ENCODE measurements around the gene ADARB1. TPM values are rescaled to one million over a fixed set of nuclear protein-coding genes. Genes with fewer than 3 reads are reported as not detected.

Gene ADARB1
- total RNA-seq, 1 donor: 2.1 TPM

GRCh38 chr21:45124596-45124995 is 50.2 kb downstream of the ADARB1 start:
- no peak for DNase-seq (ENCODE audit: low read depth)
- no peak overlapping the region for H3K4me3 ChIP-seq (ENCODE audit: low read depth, low read length)
- TF ChIP-seq CTCF (IDR thresholded peaks at IDR 0.05; ENCODE audit: insufficient read depth, low read length): no peak

- H3K4me3 ChIP-seq (ENCODE audit: low read depth, low read length): no peak overlapping the region
- no peak for TF ChIP-seq CTCF (IDR thresholded peaks at IDR 0.05; ENCODE audit: insufficient read depth, low read length)
- no peak for DNase-seq (ENCODE audit: low read depth)
Measured at GRCh38 chr21:45125357-45125756, 51.0 kb downstream of the ADARB1 start.

- no peak overlapping the region for H3K4me3 ChIP-seq (ENCODE audit: low read depth, low read length)
- DNase-seq (ENCODE audit: low read depth): no peak
- TF ChIP-seq CTCF (IDR thresholded peaks at IDR 0.05; ENCODE audit: insufficient read depth, low read length): no peak
Measured at GRCh38 chr21:45126204-45126626, 51.8 kb downstream of the ADARB1 start.

GRCh38 chr21:45126983-45127382 is 52.6 kb downstream of the ADARB1 start:
- no peak for DNase-seq (ENCODE audit: low read depth)
- H3K4me3 ChIP-seq (ENCODE audit: low read depth, low read length): no peak overlapping the region
- TF ChIP-seq CTCF (IDR thresholded peaks at IDR 0.05; ENCODE audit: insufficient read depth, low read length): no peak

DNA sequence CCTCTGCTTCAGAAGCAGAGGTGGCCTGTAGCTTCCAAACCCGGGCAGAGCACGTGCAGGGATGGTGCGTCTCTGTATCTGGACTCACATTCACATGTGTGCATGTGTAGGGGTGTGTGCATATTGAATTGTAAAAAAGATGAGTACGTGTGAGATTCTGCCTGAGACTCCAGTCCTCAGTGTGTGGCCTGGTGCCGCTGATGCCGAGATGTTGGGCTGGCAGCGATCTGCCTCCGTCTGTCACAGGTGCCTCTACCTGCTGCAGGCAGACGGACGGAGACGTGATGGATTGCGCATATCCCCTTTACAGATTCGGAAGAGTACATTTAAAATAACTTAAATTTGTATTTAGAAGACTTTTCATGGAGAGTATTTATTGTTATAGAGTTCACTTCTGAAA is 53.6 kb downstream of the ADARB1 start:
- TF ChIP-seq CTCF (IDR thresholded peaks at IDR 0.05; ENCODE audit: insufficient read depth, low read length): no peak
- no peak overlapping the region for H3K4me3 ChIP-seq (ENCODE audit: low read depth, low read length)
- no peak for DNase-seq (ENCODE audit: low read depth)

- TF ChIP-seq CTCF (IDR thresholded peaks at IDR 0.05; ENCODE audit: insufficient read depth, low read length): peak; percentile 81
- peak; percentile 76 for DNase-seq (ENCODE audit: low read depth)
- H3K4me3 ChIP-seq (ENCODE audit: low read depth, low read length): no peak overlapping the region
Measured at GRCh38 chr21:45128613-45129188, 54.3 kb downstream of the ADARB1 start.
